DND-41 (cell line): Measurements from ENCODE around the gene SALL1.

Source experiments
- EZH2 ChIP-seq: IDR thresholded peaks from 3 replicates; pipeline ENCODE4 v1.6.1; 2012; ENCODE audit warnings: borderline replicate concordance, low read depth, mild to moderate bottlenecking, moderate library complexity, low read length, inconsistent platforms; ENCODE audit not compliant: severe bottlenecking
- TF ChIP-seq, protein P1 (sequence below): IDR thresholded peaks from 2 replicates; pipeline ENCODE4 v1.5.1; 2012; ENCODE audit warnings: borderline replicate concordance, low read length, moderate library complexity, mild to moderate bottlenecking; ENCODE audit not compliant: poor library complexity, severe bottlenecking; ENCODE audit errors: extremely low read depth

- TF ChIP-seq, protein P1, sequence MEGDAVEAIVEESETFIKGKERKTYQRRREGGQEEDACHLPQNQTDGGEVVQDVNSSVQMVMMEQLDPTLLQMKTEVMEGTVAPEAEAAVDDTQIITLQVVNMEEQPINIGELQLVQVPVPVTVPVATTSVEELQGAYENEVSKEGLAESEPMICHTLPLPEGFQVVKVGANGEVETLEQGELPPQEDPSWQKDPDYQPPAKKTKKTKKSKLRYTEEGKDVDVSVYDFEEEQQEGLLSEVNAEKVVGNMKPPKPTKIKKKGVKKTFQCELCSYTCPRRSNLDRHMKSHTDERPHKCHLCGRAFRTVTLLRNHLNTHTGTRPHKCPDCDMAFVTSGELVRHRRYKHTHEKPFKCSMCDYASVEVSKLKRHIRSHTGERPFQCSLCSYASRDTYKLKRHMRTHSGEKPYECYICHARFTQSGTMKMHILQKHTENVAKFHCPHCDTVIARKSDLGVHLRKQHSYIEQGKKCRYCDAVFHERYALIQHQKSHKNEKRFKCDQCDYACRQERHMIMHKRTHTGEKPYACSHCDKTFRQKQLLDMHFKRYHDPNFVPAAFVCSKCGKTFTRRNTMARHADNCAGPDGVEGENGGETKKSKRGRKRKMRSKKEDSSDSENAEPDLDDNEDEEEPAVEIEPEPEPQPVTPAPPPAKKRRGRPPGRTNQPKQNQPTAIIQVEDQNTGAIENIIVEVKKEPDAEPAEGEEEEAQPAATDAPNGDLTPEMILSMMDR, result no peak
- TF ChIP-seq EZH2, result no peak
Observed at GRCh38 chr16:51172368-51172767, 21.3 kb upstream of the SALL1 start.
